HepG2 (cell line): Measurements from ENCODE around the gene MICAL3. TPM values are rescaled to one million over a fixed set of nuclear protein-coding genes. Genes with fewer than 3 reads are reported as not detected.

ENCODE experiments used
- ARNTL ChIP-seq: sonication (generic); formaldehyde crosslinking; IDR thresholded peaks from 2 replicates; pipeline ENCODE4 v1.4.0; 2020; ENCODE audit warnings: mild to moderate bottlenecking, missing genetic modification reagents
- HOXA3 ChIP-seq: sonication (generic); formaldehyde crosslinking; IDR thresholded peaks from 2 replicates; pipeline ENCODE4 v1.5.0; 2020; ENCODE audit warnings: missing genetic modification reagents
- HOXA5 ChIP-seq: sonication (generic); formaldehyde crosslinking; IDR thresholded peaks from 2 replicates; pipeline ENCODE4 v1.4.0; 2020; ENCODE audit warnings: missing genetic modification reagents
- MED1 ChIP-seq: sonication (generic); formaldehyde crosslinking; IDR thresholded peaks from 2 replicates; pipeline ENCODE4 v1.4.0; 2020; ENCODE audit warnings: missing genetic modification reagents
- MEIS1 ChIP-seq: sonication (generic); formaldehyde crosslinking; IDR thresholded peaks from 2 replicates; pipeline ENCODE4 v1.9.0; 2021; ENCODE audit warnings: mild to moderate bottlenecking, missing genetic modification reagents, moderate library complexity, borderline replicate concordance
- MIER2 ChIP-seq: IDR thresholded peaks from 2 replicates; pipeline ENCODE4 v1.6.1; 2016; ENCODE audit warnings: missing biosample characterization, missing genetic modification reagents
- NFKBIZ ChIP-seq: IDR thresholded peaks from 2 replicates; pipeline ENCODE4 v1.6.1; 2018; ENCODE audit warnings: missing genetic modification reagents, missing compliant biosample characterization
- PAF1 ChIP-seq: IDR thresholded peaks from 2 replicates; pipeline ENCODE4 v1.6.1; 2016; ENCODE audit warnings: missing genetic modification reagents, missing compliant biosample characterization
- RBAK ChIP-seq: sonication (generic); formaldehyde crosslinking; IDR thresholded peaks from 2 replicates; pipeline ENCODE4 v1.5.1; 2020; ENCODE audit warnings: mild to moderate bottlenecking, missing genetic modification reagents
- SETDB1 ChIP-seq: sonication (generic); formaldehyde crosslinking; IDR thresholded peaks from 2 replicates; pipeline ENCODE4 v1.5.1; 2020; ENCODE audit warnings: missing genetic modification reagents, mild to moderate bottlenecking, borderline replicate concordance
- SOX13 ChIP-seq, 3 experiments: fragments of 450-650 bp in 1 of 3; sonication (generic) in 1 of 3; formaldehyde crosslinking in 1 of 3; IDR thresholded peaks in 2 of 3; conservative IDR thresholded peaks in 1 of 3; 2 replicates each; pipeline versions ENCODE4 v1.5.0 to v1.6.1; 2016 to 2020; ENCODE audit warnings: antibody characterized with exemption in 1 of 3, mild to moderate bottlenecking in 1 of 3, missing compliant biosample characterization in 1 of 3, missing genetic modification reagents in 1 of 3, moderate library complexity in 1 of 3
- THAP7 ChIP-seq: sonication (generic); formaldehyde crosslinking; IDR thresholded peaks from 2 replicates; pipeline ENCODE4 v1.8.1; 2023; ENCODE audit warnings: mild to moderate bottlenecking, missing genetic modification reagents
- ZFP91 ChIP-seq: sonication (generic); formaldehyde crosslinking; IDR thresholded peaks from 2 replicates; pipeline ENCODE4 v1.9.0; 2022; ENCODE audit warnings: missing genetic modification reagents, mild to moderate bottlenecking, borderline replicate concordance
- ZNF136 ChIP-seq: sonication (generic); formaldehyde crosslinking; IDR thresholded peaks from 2 replicates; pipeline ENCODE4 v1.8.1; 2022; ENCODE audit warnings: low read depth, mild to moderate bottlenecking, moderate library complexity, missing genetic modification reagents
- ZNF468 ChIP-seq: sonication (generic); formaldehyde crosslinking; IDR thresholded peaks from 2 replicates; pipeline ENCODE4 v1.8.0; 2022; ENCODE audit warnings: mild to moderate bottlenecking, moderate library complexity, missing genetic modification reagents
- polyA plus RNA-seq, 8 experiments: library from polyadenylated mRNA; depleted of rRNA in 3 of 8; stranded (reverse) in 7 of 8; unstranded in 1 of 8; fragments of >200 nt; fragmentation: Illumina TruSeq in 4 of 8; extraction: Trizol in 4 of 8; gene quantifications; 2 replicates each; pipeline versions ENCODE4 v1.2.1 to v1.2.3, GENCODE V29; 2011 to 2016; ENCODE audit warnings: low read depth in 4 of 8, missing spikeins in 1 of 8, mixed read lengths in 1 of 8; ENCODE audit not compliant: insufficient read depth in 1 of 8
- total RNA-seq, 5 experiments: library from RNA; depleted of rRNA; stranded (reverse); fragments of >200 nt; fragmentation: Illumina TruSeq; extraction: Trizol; gene quantifications; 2 replicates each; pipeline ENCODE4 v1.2.3, GENCODE V29; 2016; ENCODE audit warnings: low read depth in 1 of 5
- TF ChIP-seq, protein P1 (sequence below): sonication (generic); formaldehyde crosslinking; conservative IDR thresholded peaks from 2 replicates; pipeline ENCODE4 v1.4.0; 2020; ENCODE audit warnings: mild to moderate bottlenecking, missing genetic modification reagents, moderate library complexity
- TF ChIP-seq, protein P2 (sequence below): sonication (generic); formaldehyde crosslinking; conservative IDR thresholded peaks from 2 replicates; pipeline ENCODE4 v1.8.1; 2023; ENCODE audit warnings: missing genetic modification reagents
- TF ChIP-seq, protein P3 (sequence below): sonication (generic); formaldehyde crosslinking; IDR thresholded peaks from 2 replicates; pipeline ENCODE4 v1.4.0; 2020; ENCODE audit warnings: missing genetic modification reagents
- TF ChIP-seq, protein P4 (sequence below): sonication (generic); formaldehyde crosslinking; IDR thresholded peaks from 2 replicates; pipeline ENCODE4 v1.4.0; 2020; ENCODE audit warnings: missing genetic modification reagents

MICAL3 gene
- total and polyA plus RNA-seq, 2 of the 13 experiments (the other 11 are each of a cell fraction or from before 2014, with no cell fraction given): 5.3 to 12.5 TPM

- no peak for TF ChIP-seq SOX13 (IDR thresholded peaks at IDR 0.05)
- 0 out of 4 replicates have a peak, but pooled peaks of 1 of the 2 experiments have one; percentile 10 for TF ChIP-seq SOX13 (CRISPR knock-in tag; conservative IDR thresholded peaks at IDR 0.05 in 1 of 2, IDR thresholded peaks at IDR 0.05 in 1 of 2)
- TF ChIP-seq MED1 (CRISPR knock-in tag): peak; percentile 24; the same call in 1 of the 2 replicates
- TF ChIP-seq MIER2 (CRISPR knock-in tag): no peak
- TF ChIP-seq, protein P1, sequence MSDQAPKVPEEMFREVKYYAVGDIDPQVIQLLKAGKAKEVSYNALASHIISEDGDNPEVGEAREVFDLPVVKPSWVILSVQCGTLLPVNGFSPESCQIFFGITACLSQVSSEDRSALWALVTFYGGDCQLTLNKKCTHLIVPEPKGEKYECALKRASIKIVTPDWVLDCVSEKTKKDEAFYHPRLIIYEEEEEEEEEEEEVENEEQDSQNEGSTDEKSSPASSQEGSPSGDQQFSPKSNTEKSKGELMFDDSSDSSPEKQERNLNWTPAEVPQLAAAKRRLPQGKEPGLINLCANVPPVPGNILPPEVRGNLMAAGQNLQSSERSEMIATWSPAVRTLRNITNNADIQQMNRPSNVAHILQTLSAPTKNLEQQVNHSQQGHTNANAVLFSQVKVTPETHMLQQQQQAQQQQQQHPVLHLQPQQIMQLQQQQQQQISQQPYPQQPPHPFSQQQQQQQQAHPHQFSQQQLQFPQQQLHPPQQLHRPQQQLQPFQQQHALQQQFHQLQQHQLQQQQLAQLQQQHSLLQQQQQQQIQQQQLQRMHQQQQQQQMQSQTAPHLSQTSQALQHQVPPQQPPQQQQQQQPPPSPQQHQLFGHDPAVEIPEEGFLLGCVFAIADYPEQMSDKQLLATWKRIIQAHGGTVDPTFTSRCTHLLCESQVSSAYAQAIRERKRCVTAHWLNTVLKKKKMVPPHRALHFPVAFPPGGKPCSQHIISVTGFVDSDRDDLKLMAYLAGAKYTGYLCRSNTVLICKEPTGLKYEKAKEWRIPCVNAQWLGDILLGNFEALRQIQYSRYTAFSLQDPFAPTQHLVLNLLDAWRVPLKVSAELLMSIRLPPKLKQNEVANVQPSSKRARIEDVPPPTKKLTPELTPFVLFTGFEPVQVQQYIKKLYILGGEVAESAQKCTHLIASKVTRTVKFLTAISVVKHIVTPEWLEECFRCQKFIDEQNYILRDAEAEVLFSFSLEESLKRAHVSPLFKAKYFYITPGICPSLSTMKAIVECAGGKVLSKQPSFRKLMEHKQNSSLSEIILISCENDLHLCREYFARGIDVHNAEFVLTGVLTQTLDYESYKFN (CRISPR knock-in tag): peak; percentile 56
- TF ChIP-seq ZNF468: no peak
- no peak for TF ChIP-seq ZNF136 (CRISPR knock-in tag)
- no peak for TF ChIP-seq ZFP91
- no peak for TF ChIP-seq PAF1 (CRISPR knock-in tag)
- TF ChIP-seq, protein P2, sequence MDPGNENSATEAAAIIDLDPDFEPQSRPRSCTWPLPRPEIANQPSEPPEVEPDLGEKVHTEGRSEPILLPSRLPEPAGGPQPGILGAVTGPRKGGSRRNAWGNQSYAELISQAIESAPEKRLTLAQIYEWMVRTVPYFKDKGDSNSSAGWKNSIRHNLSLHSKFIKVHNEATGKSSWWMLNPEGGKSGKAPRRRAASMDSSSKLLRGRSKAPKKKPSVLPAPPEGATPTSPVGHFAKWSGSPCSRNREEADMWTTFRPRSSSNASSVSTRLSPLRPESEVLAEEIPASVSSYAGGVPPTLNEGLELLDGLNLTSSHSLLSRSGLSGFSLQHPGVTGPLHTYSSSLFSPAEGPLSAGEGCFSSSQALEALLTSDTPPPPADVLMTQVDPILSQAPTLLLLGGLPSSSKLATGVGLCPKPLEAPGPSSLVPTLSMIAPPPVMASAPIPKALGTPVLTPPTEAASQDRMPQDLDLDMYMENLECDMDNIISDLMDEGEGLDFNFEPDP: no peak
- no peak for TF ChIP-seq MEIS1
- no peak for TF ChIP-seq ARNTL (CRISPR knock-in tag)
- peak; percentile 46; the same call in 1 of the 2 replicates for TF ChIP-seq HOXA3 (CRISPR knock-in tag)
- TF ChIP-seq SETDB1 (CRISPR knock-in tag): no peak
- no peak for TF ChIP-seq HOXA5 (CRISPR knock-in tag)
- TF ChIP-seq THAP7: no peak
- no peak for TF ChIP-seq RBAK (CRISPR knock-in tag)
- TF ChIP-seq, protein P3, sequence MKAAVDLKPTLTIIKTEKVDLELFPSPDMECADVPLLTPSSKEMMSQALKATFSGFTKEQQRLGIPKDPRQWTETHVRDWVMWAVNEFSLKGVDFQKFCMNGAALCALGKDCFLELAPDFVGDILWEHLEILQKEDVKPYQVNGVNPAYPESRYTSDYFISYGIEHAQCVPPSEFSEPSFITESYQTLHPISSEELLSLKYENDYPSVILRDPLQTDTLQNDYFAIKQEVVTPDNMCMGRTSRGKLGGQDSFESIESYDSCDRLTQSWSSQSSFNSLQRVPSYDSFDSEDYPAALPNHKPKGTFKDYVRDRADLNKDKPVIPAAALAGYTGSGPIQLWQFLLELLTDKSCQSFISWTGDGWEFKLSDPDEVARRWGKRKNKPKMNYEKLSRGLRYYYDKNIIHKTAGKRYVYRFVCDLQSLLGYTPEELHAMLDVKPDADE (CRISPR knock-in tag): no peak
- no peak for TF ChIP-seq NFKBIZ (CRISPR knock-in tag)
- TF ChIP-seq, protein P4, sequence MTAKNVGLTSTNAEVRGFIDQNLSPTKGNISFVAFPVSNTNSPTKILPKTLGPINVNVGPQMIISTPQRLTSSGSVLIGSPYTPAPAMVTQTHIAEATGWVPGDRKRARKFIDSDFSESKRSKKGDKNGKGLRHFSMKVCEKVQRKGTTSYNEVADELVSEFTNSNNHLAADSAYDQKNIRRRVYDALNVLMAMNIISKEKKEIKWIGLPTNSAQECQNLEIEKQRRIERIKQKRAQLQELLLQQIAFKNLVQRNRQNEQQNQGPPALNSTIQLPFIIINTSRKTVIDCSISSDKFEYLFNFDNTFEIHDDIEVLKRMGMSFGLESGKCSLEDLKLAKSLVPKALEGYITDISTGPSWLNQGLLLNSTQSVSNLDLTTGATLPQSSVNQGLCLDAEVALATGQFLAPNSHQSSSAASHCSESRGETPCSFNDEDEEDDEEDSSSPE: no peak
These were observed 70.0 kb downstream of the MICAL3 start (continued) for GRCh38 chr22:17954200-17954859.
